Activated T-helper 17 cell treated with anti-CD3 and anti-CD28 coated beads, Interleukin-2, amount 50 U/mL, for 72 hours (primary cell): ENCODE data around the gene CCDC183. TPM values are rescaled to one million over a fixed set of nuclear protein-coding genes. Genes with fewer than 3 reads are reported as not detected.
A peak's percentile ranks its signal among the peaks of the same experiment; 100 is the strongest.
"Not testable (repeated sequence)": the region's sequence is repeated elsewhere in the genome, so short reads cannot be mapped to it uniquely, and the experiment has no call there.

Source experiments
- ATAC-seq: fragments of 150-1000 bp; cut with Tn5 transposase; replicated peaks from 2 replicates; pipeline ENCODE4 v1.10.0; 2021; ENCODE audit warnings: mild to moderate bottlenecking, moderate library complexity
- H3K27ac Mint-ChIP-seq: one replicate; pipeline ENCODE4 v1.8.0; 2022; ENCODE audit warnings: mixed read lengths
- H3K27me3 Mint-ChIP-seq: one replicate; pipeline ENCODE4 v1.8.0; 2022; ENCODE audit warnings: mixed read lengths
- H3K36me3 Mint-ChIP-seq: one replicate; pipeline ENCODE4 v1.8.0; 2022; ENCODE audit warnings: low read depth, mild to moderate bottlenecking, mixed read lengths
- H3K4me1 Mint-ChIP-seq: one replicate; pipeline ENCODE4 v1.8.0; 2022; ENCODE audit warnings: mixed read lengths
- H3K4me3 Mint-ChIP-seq: one replicate; pipeline ENCODE4 v1.8.0; 2022; ENCODE audit warnings: mild to moderate bottlenecking, mixed read lengths
- H3K9me3 Mint-ChIP-seq: one replicate; pipeline ENCODE4 v1.8.0; 2022; ENCODE audit warnings: mixed read lengths
- total RNA-seq, 2 donors: library from RNA; stranded (reverse); gene quantifications; one replicate each; pipeline ENCODE4 v1.2.3, GENCODE V29; 2022

Gene CCDC183
- total RNA-seq, 2 donors from 2014 or later = 0.41 to 2.1 TPM

GRCh38 chr9:136839229-136840139 lies 43.3 kb downstream of the CCDC183 start:
- H3K27ac Mint-ChIP-seq = no peak overlapping the region

GRCh38 chr9:136840140-136840876 lies 44.2 kb downstream of the CCDC183 start:
- H3K27ac Mint-ChIP-seq = no peak overlapping the region
- H3K4me3 Mint-ChIP-seq = peak overlapping the region; percentile 13
- no peak for ATAC-seq
- peaks cover 7% of the 10 kb centered on the region for H3K36me3 Mint-ChIP-seq
- H3K4me1 Mint-ChIP-seq = no peaks in the 10 kb centered on the region
- H3K9me3 Mint-ChIP-seq = no peaks in the 10 kb centered on the region
- no peaks in the 10 kb centered on the region for H3K27me3 Mint-ChIP-seq

More at GRCh38 chr9:136839229-136840139, 43.3 kb downstream of the CCDC183 start:
- Mint-ChIP-seq H3K4me3 (peak overlapping the region; percentile 13), H3K27me3 (no peaks in the 10 kb centered on the region), H3K4me1 (no peaks in the 10 kb centered on the region), H3K9me3 (no peaks in the 10 kb centered on the region), H3K36me3 (peaks cover 7% of the 10 kb centered on the region)
- no peak for ATAC-seq

GRCh38 chr9:136840877-136841645 lies 44.9 kb downstream of the CCDC183 start:
- no peak for ATAC-seq
- H3K4me1 Mint-ChIP-seq = no peaks in the 10 kb centered on the region
- peaks cover 7% of the 10 kb centered on the region for H3K36me3 Mint-ChIP-seq
- H3K9me3 Mint-ChIP-seq = no peaks in the 10 kb centered on the region
- H3K4me3 Mint-ChIP-seq = no peak overlapping the region
- H3K27ac Mint-ChIP-seq = no peak overlapping the region
- no peaks in the 10 kb centered on the region for H3K27me3 Mint-ChIP-seq

GRCh38 chr9:136841646-136842379 lies 45.7 kb downstream of the CCDC183 start:
- H3K4me3 Mint-ChIP-seq = peak overlapping the region; percentile 71
- not testable (repeated sequence) for H3K36me3 Mint-ChIP-seq, H3K27me3 Mint-ChIP-seq, H3K9me3 Mint-ChIP-seq, H3K27ac Mint-ChIP-seq, ATAC-seq, H3K4me1 Mint-ChIP-seq

- not testable (repeated sequence) for H3K27me3 Mint-ChIP-seq, H3K36me3 Mint-ChIP-seq, H3K4me1 Mint-ChIP-seq, H3K9me3 Mint-ChIP-seq, H3K27ac Mint-ChIP-seq
- peak within 1 kb of the TSS; percentile 71 for H3K4me3 Mint-ChIP-seq
- ATAC-seq = peak; percentile 85
Observed at GRCh38 chr9:136842380-136842948, 46.3 kb downstream of the CCDC183 start, which contains the start of gene AJM1. TSS of gene AJM1 (plus strand) at chr9:136842478. CDS start at chr9:136844415, 1,937 bp downstream.

- H3K4me3 Mint-ChIP-seq = peak overlapping the region; percentile 48
- H3K36me3 Mint-ChIP-seq = peaks cover 15% of the 10 kb centered on the region
- not testable (repeated sequence) for H3K27ac Mint-ChIP-seq, H3K27me3 Mint-ChIP-seq, H3K9me3 Mint-ChIP-seq, ATAC-seq, H3K4me1 Mint-ChIP-seq
Observed at GRCh38 chr9:136843159-136843800, 47.1 kb downstream of the CCDC183 start.

GRCh38 chr9:136843801-136844740 lies 47.9 kb downstream of the CCDC183 start:
- H3K36me3 Mint-ChIP-seq = peaks cover 19% of the 10 kb centered on the region
- H3K27me3 Mint-ChIP-seq, H3K4me1 Mint-ChIP-seq, H3K9me3 Mint-ChIP-seq, H3K27ac Mint-ChIP-seq, ATAC-seq: not testable (repeated sequence)
- peak overlapping the region; percentile 48 for H3K4me3 Mint-ChIP-seq

- Mint-ChIP-seq H3K4me3 (no peak overlapping the region), H3K4me1 (no peaks in the 10 kb centered on the region), H3K9me3 (no peaks in the 10 kb centered on the region), H3K36me3 (peaks cover 23% of the 10 kb centered on the region), H3K27me3 (peaks cover 7% of the 10 kb centered on the region), H3K27ac (no peak overlapping the region)
- no peak for ATAC-seq
Observed at GRCh38 chr9:136844761-136845464, 48.8 kb downstream of the CCDC183 start.

GRCh38 chr9:136845465-136846260 lies 49.5 kb downstream of the CCDC183 start:
- H3K36me3 Mint-ChIP-seq = peaks cover 26% of the 10 kb centered on the region
- no peak for ATAC-seq
- H3K27me3 Mint-ChIP-seq = peaks cover 7% of the 10 kb centered on the region
- no peaks in the 10 kb centered on the region for H3K9me3 Mint-ChIP-seq
- no peaks in the 10 kb centered on the region for H3K4me1 Mint-ChIP-seq
- H3K4me3 Mint-ChIP-seq = no peak overlapping the region
- no peak overlapping the region for H3K27ac Mint-ChIP-seq

GRCh38 chr9:136846376-136847087 lies 50.4 kb downstream of the CCDC183 start:
- Mint-ChIP-seq H3K36me3 (peaks cover 35% of the 10 kb centered on the region), H3K4me3 (peak overlapping the region; percentile 91), H3K27ac (no peak overlapping the region), H3K4me1 (no peaks in the 10 kb centered on the region), H3K9me3 (no peaks in the 10 kb centered on the region), H3K27me3 (peaks cover 7% of the 10 kb centered on the region)
- no peak for ATAC-seq
